HCT116 (cell line): ENCODE results near the gene FSTL4. TPM values are rescaled to one million over a fixed set of nuclear protein-coding genes. Genes with fewer than 3 reads are reported as not detected.

Source experiments
- ATAC-seq: fragments of 200-7000 bp; cut with Tn5 transposase; 2 replicates; pipeline ENCODE4 v1.9.1; 2020; ENCODE audit warnings: mild to moderate bottlenecking, moderate library complexity
- BruUV-seq: library from RNA; stranded (reverse); fragments of 400-500 nt; replicated peaks from 2 replicates; lab custom pipeline; 2021; lab: Mats Ljungman, UMichigan
- CTCF ChIA-PET: fragments of 300-600 bp; sonication (Branson Sonifier 250); formaldehyde crosslinking; loops from one replicate; lab custom pipeline; 2021; ENCODE audit warnings: antibody characterized with exemption; lab: Charles Lee
- POLR2A ChIA-PET: fragments of 300-600, 350-600 bp; sonication (Branson Sonifier 250); formaldehyde crosslinking; loops from one replicate; lab custom pipeline; 2021; ENCODE audit warnings: antibody characterized with exemption; lab: Charles Lee
- RAD21 ChIA-PET, 2 experiments: fragments of 300-600 bp; sonication (Branson Sonifier 250); formaldehyde crosslinking; loops; one replicate each; lab custom pipeline; 2023; ENCODE audit warnings: low total read pairs in 2 of 2; ENCODE audit not compliant: uncharacterized antibody in 2 of 2, unreplicated experiment in 2 of 2, low non-redundant PET in 1 of 2; lab: Charles Lee
- DNase-seq: peaks from one replicate; pipeline ENCODE4 v3.0.0-alpha.2; 2010; ENCODE audit warnings: low read depth, low spot score
- H2AFZ ChIP-seq: fragments of 200-600 bp; shearing (Covaris generic), sonication (generic); 2 replicates; pipeline ENCODE4 v1.6.1; 2017; ENCODE audit warnings: low read depth, mixed run types, mixed read lengths, antibody characterized with exemption, low read length; ENCODE audit not compliant: poor library complexity, severe bottlenecking
- H3K27ac ChIP-seq: 2 replicates; pipeline ENCODE4 v1.5.1; 2012; ENCODE audit warnings: low read depth, low read length
- H3K27me3 ChIP-seq: fragments of 200-600 bp; sonication (generic); 2 replicates; pipeline ENCODE4 v1.6.1; 2016; ENCODE audit warnings: mixed run types, low read length, mixed read lengths; ENCODE audit not compliant: insufficient read depth
- H3K36me3 ChIP-seq, 2 experiments: fragments of 200-500 bp in 1 of 2; fragments of 200-600 bp in 1 of 2; sonication (Bioruptor generic) in 1 of 2; sonication (generic) in 1 of 2; 2 replicates each; pipeline versions ENCODE4 v1.5.1 to v1.6.1; 2014 to 2016; ENCODE audit warnings: low read length in 2 of 2, inconsistent platforms in 1 of 2, mixed read lengths in 1 of 2, mixed run types in 1 of 2; ENCODE audit not compliant: insufficient read depth in 2 of 2, control insufficient read depth in 1 of 2
- H3K4me1 ChIP-seq, 2 experiments: fragments of 200-600 bp in 1 of 2; sonication (generic) in 1 of 2; 2 replicates each; pipeline versions ENCODE4 v1.5.1 to v1.6.1; 2012 to 2017; ENCODE audit warnings: low read length in 2 of 2, inconsistent platforms in 1 of 2, mild to moderate bottlenecking in 1 of 2, mixed read lengths in 1 of 2, mixed run types in 1 of 2, moderate library complexity in 1 of 2; ENCODE audit not compliant: insufficient read depth in 2 of 2, control insufficient read depth in 1 of 2
- H3K4me2 ChIP-seq: fragments of 200-600 bp; sonication (generic); 2 replicates; pipeline ENCODE4 v1.6.1; 2017; ENCODE audit warnings: mixed run types, low read length, mixed read lengths
- H3K4me3 ChIP-seq, 2 experiments: fragments of 200-600 bp in 1 of 2; sonication (generic) in 1 of 2; replicated peaks in 1 of 2; 2 replicates each; pipeline ENCODE4 v1.5.1; 2011 to 2016; ENCODE audit warnings: low read length in 2 of 2, control low read depth in 1 of 2, low read depth in 1 of 2, mild to moderate bottlenecking in 1 of 2, mixed read lengths in 1 of 2, mixed run types in 1 of 2
- H3K79me2 ChIP-seq: fragments of 200-600 bp; sonication (generic); 2 replicates; pipeline ENCODE4 v1.6.1; 2017; ENCODE audit warnings: mild to moderate bottlenecking, mixed run types, low read length, moderate library complexity, mixed read lengths; ENCODE audit not compliant: insufficient read depth
- H3K9ac ChIP-seq: fragments of 200-600 bp; sonication (generic); 2 replicates; pipeline ENCODE4 v1.6.1; 2016; ENCODE audit warnings: low read length, mixed read lengths
- H3K9me2 ChIP-seq: fragments of 200-600 bp; sonication (generic), shearing (Covaris generic); 2 replicates; pipeline ENCODE4 v1.6.1; 2017; ENCODE audit warnings: mixed run types, mild to moderate bottlenecking, moderate library complexity; ENCODE audit not compliant: insufficient read depth
- H3K9me3 ChIP-seq, 2 experiments: fragments of 200-500 bp in 1 of 2; fragments of 200-600 bp in 1 of 2; sonication (Bioruptor generic) in 1 of 2; sonication (generic) in 1 of 2; 2 replicates each; pipeline ENCODE4 v1.6.1; 2014 to 2017; ENCODE audit warnings: low read length in 2 of 2, mixed read lengths in 2 of 2, inconsistent platforms in 1 of 2, low read depth in 1 of 2, mild to moderate bottlenecking in 1 of 2, mixed run types in 1 of 2, moderate library complexity in 1 of 2; ENCODE audit not compliant: control insufficient read depth in 1 of 2, insufficient read depth in 1 of 2
- H4K20me1 ChIP-seq: fragments of 200-600 bp; sonication (generic), shearing (Covaris generic); 2 replicates; pipeline ENCODE4 v1.6.1; 2017; ENCODE audit warnings: mixed run types, mild to moderate bottlenecking, moderate library complexity; ENCODE audit not compliant: insufficient read depth
- CBX3 ChIP-seq: IDR thresholded peaks from 2 replicates; pipeline ENCODE4 v1.6.1; 2012; ENCODE audit warnings: low read depth
- CEBPB ChIP-seq: IDR thresholded peaks from 2 replicates; pipeline ENCODE4 v1.6.1; 2012; ENCODE audit warnings: low read depth
- CTCF ChIP-seq, 3 experiments: fragments of 200-600 bp in 1 of 3; sonication (generic) in 1 of 3; IDR thresholded peaks in 2 of 3; conservative IDR thresholded peaks in 1 of 3; 2 replicates each; pipeline ENCODE4 v1.5.1; 2012 to 2017; ENCODE audit warnings: low read depth in 2 of 3, low read length in 2 of 3, antibody characterized with exemption in 1 of 3, borderline replicate concordance in 1 of 3, control low read depth in 1 of 3, mild to moderate bottlenecking in 1 of 3, mixed read lengths in 1 of 3, mixed run types in 1 of 3, moderate library complexity in 1 of 3; ENCODE audit not compliant: insufficient read depth in 1 of 3
- EGR1 ChIP-seq: IDR thresholded peaks from 2 replicates; pipeline ENCODE4 v1.6.1; 2012; ENCODE audit warnings: low read depth
- ELF1 ChIP-seq: IDR thresholded peaks from 2 replicates; pipeline ENCODE4 v1.6.1; 2012; ENCODE audit warnings: low read depth, borderline replicate concordance
- EZH2 ChIP-seq: fragments of 200-600 bp; sonication (generic); IDR thresholded peaks from 2 replicates; pipeline ENCODE4 v1.6.1; 2017; ENCODE audit warnings: antibody characterized with exemption, mixed run types
- EZH2phosphoT487 ChIP-seq: fragments of 200-600 bp; IDR thresholded peaks from 2 replicates; pipeline ENCODE4 v1.6.1; 2018; ENCODE audit warnings: antibody characterized with exemption, borderline replicate concordance
- JUND ChIP-seq: IDR thresholded peaks from 2 replicates; pipeline ENCODE4 v1.6.1; 2012
- POLR2AphosphoS5 ChIP-seq: IDR thresholded peaks from 2 replicates; pipeline ENCODE4 v1.6.1; 2011; ENCODE audit warnings: mild to moderate bottlenecking, low read depth, low read length, moderate library complexity
- RAD21 ChIP-seq: IDR thresholded peaks from 2 replicates; pipeline ENCODE4 v1.6.1; 2012; ENCODE audit warnings: low read depth, mild to moderate bottlenecking
- REST ChIP-seq: IDR thresholded peaks from 2 replicates; pipeline ENCODE4 v1.6.1; 2012; ENCODE audit warnings: low read depth
- SIN3A ChIP-seq: IDR thresholded peaks from 2 replicates; pipeline ENCODE4 v1.6.1; 2012; ENCODE audit warnings: low read depth
- SP1 ChIP-seq: IDR thresholded peaks from 2 replicates; pipeline ENCODE4 v1.6.1; 2012; ENCODE audit warnings: low read depth
- SRF ChIP-seq: IDR thresholded peaks from 2 replicates; pipeline ENCODE4 v1.6.1; 2012; ENCODE audit warnings: low read depth
- TCF7L2 ChIP-seq: IDR thresholded peaks from 2 replicates; pipeline ENCODE4 v1.7.0; 2011; ENCODE audit warnings: borderline replicate concordance, inconsistent platforms; ENCODE audit not compliant: insufficient read depth, insufficient read length; ENCODE audit errors: extremely low read depth
- YY1 ChIP-seq: IDR thresholded peaks from 2 replicates; pipeline ENCODE4 v1.6.1; 2011; ENCODE audit warnings: low read length, low read depth, moderate library complexity, mild to moderate bottlenecking; ENCODE audit not compliant: insufficient replicate concordance; ENCODE audit errors: extremely low read depth
- ZBTB33 ChIP-seq: IDR thresholded peaks from 2 replicates; pipeline ENCODE4 v1.6.1; 2011; ENCODE audit warnings: mild to moderate bottlenecking, low read length, moderate library complexity; ENCODE audit not compliant: insufficient replicate concordance; ENCODE audit errors: extremely low read depth
- ZFX ChIP-seq: fragments of 450-650 bp; IDR thresholded peaks from 2 replicates; pipeline ENCODE4 v1.6.1; 2017
- intact Hi-C: fragments of 100-400 bp; cut with micrococcal nuclease; formaldehyde crosslinking; loops from 2 replicates; pipeline ENCODE4 v1.10.0; 2022
- total RNA-seq: library from RNA; stranded (reverse); gene quantifications from one replicate; pipeline ENCODE4 v1.2.1, GENCODE V29; 2021; ENCODE audit not compliant: unreplicated experiment

The FSTL4 gene
- total RNA-seq, 1 experiment from 2014 or later = 0.37 TPM

GRCh38 chr5:133425222-133425621 lies 187.1 kb downstream of the FSTL4 start:
- BruUV-seq = no TSS peak
- H3K4me1 ChIP-seq = peaks cover 0 to 9% of the 10 kb centered on the region in 2 experiments; a peak in 1 of 4 replicates
- H2AFZ ChIP-seq = no peak overlapping the region
- H3K9me2 ChIP-seq = no peaks in the 10 kb centered on the region
- intact Hi-C loops = no loop called here
- ChIA-PET RAD21 (no interaction called here), POLR2A (no interaction called here), CTCF (interaction anchor here (1.2 to 2.0 kb wide), 3 partner anchors 9 to 35 kb away, joined by 4 to 6 read pairs (median 4); no protein-coding TSS in a partner anchor)
- H3K27me3 ChIP-seq = 0 out of 2 replicates have a peak, but pooled peaks cover 5% of the 10 kb centered on the region
- no peak overlapping the region for H3K4me3 ChIP-seq
- DNase-seq = no peak
- no peaks in the 10 kb centered on the region for H3K9me3 ChIP-seq
- no peak overlapping the region for H3K9ac ChIP-seq
- no peaks in the 10 kb centered on the region for H3K36me3 ChIP-seq
- no peaks in the 10 kb centered on the region for H3K79me2 ChIP-seq
- no peak overlapping the region for H3K27ac ChIP-seq
- H4K20me1 ChIP-seq = no peaks in the 10 kb centered on the region
- ATAC-seq = no peak
- TF ChIP-seq CBX3 = no peak
- no peak for TF ChIP-seq EGR1
- no peak for TF ChIP-seq EZH2
- TF ChIP-seq CTCF (IDR thresholded peaks at IDR 0.05 in 2 of 3, conservative IDR thresholded peaks at IDR 0.05 in 1 of 3; ENCODE audit: borderline replicate concordance in 1 of 3, insufficient read depth in 1 of 3, low read depth in 2 of 3, low read length in 2 of 3) = no peak
- no peak for TF ChIP-seq CEBPB
- no peak for TF ChIP-seq EZH2phosphoT487
- no peak for TF ChIP-seq SRF
- no peak for TF ChIP-seq SIN3A
- TF ChIP-seq RAD21 = no peak
- TF ChIP-seq TCF7L2 = no peak
- TF ChIP-seq SP1 = no peak
- no peak for TF ChIP-seq JUND
- no peak for TF ChIP-seq POLR2AphosphoS5
- TF ChIP-seq ELF1 = no peak
- no peak for TF ChIP-seq REST
- no peak for TF ChIP-seq YY1
- no peak for TF ChIP-seq ZBTB33
- TF ChIP-seq ZFX = no peak
- no peak overlapping the region for H3K4me2 ChIP-seq
